SK-N-SH (cell line): Measurements from ENCODE around the gene G2E3.

Source experiments
- CTCF ChIP-seq: fragments of 200-600 bp; sonication (generic); IDR thresholded peaks from 2 replicates; pipeline ENCODE4 v1.6.1; 2017; ENCODE audit warnings: antibody characterized with exemption, mild to moderate bottlenecking, moderate library complexity
- EP300 ChIP-seq, 2 experiments: IDR thresholded peaks; 2 replicates each; pipeline versions ENCODE4 v1.4.0 to v1.6.1; 2012; ENCODE audit warnings: borderline replicate concordance in 1 of 2, low read depth in 1 of 2, low read length in 1 of 2
- POLR2AphosphoS5 ChIP-seq: IDR thresholded peaks from 2 replicates; pipeline ENCODE4 v1.6.1; 2012; ENCODE audit warnings: low read depth, low read length
- TAF1 ChIP-seq: IDR thresholded peaks from 2 replicates; pipeline ENCODE4 v1.6.1; 2012; ENCODE audit warnings: low read depth, mild to moderate bottlenecking, low read length, moderate library complexity, borderline replicate concordance
- TEAD4 ChIP-seq: IDR thresholded peaks from 2 replicates; pipeline ENCODE4 v1.4.0; 2012; ENCODE audit warnings: mild to moderate bottlenecking, borderline replicate concordance; ENCODE audit not compliant: insufficient read depth

GRCh38 chr14:30587141-30587540 lies 28.2 kb downstream of the G2E3 start:
- TF ChIP-seq CTCF: no peak
- no peak for TF ChIP-seq POLR2AphosphoS5
- no peak for TF ChIP-seq TEAD4
- TF ChIP-seq TAF1: no peak
- no peak for TF ChIP-seq EP300 (IDR thresholded peaks at IDR 0.05; ENCODE audit: borderline replicate concordance in 1 of 2, low read depth in 1 of 2, low read length in 1 of 2)
